ENCODE measurements around the gene BMAL1. TPM values are rescaled to one million over a fixed set of nuclear protein-coding genes. Genes with fewer than 3 reads are reported as not detected.

The BMAL1 gene
- total and polyA plus RNA-seq, 2 of the 8 experiments (the other 6 are each of a cell fraction or from before 2014, with no cell fraction given): 6.8 to 6.9 TPM

- no peak for TF ChIP-seq CHD7 (IDR thresholded peaks at IDR 0.05; ENCODE audit: insufficient replicate concordance, low read length)
- TF ChIP-seq JUN (IDR thresholded peaks at IDR 0.05; ENCODE audit: low read depth, low read length): no peak
- TF ChIP-seq GTF2F1 (IDR thresholded peaks at IDR 0.05; ENCODE audit: borderline replicate concordance, low read depth, low read length): no peak
- no peak for TF ChIP-seq USF2 (IDR thresholded peaks at IDR 0.05; ENCODE audit: low read length)
- no peak for TF ChIP-seq RFX5 (IDR thresholded peaks at IDR 0.05; ENCODE audit: borderline replicate concordance, low read depth, low read length)
- TF ChIP-seq ATF2 (IDR thresholded peaks at IDR 0.05; ENCODE audit: low read length): no peak
- TF ChIP-seq E2F6 (IDR thresholded peaks at IDR 0.05): no peak
- no peak for TF ChIP-seq CBX5 (IDR thresholded peaks at IDR 0.05; ENCODE audit: low read depth, low read length)
Measured at GRCh38 chr11:13327421-13327820, 49.8 kb downstream of the BMAL1 start (continued).

Measured in H1 (cell line).